ENCODE data around the gene FAM162A.
A peak's percentile ranks its signal among the peaks of the same experiment; 100 is the strongest.
"Not testable (repeated sequence)": the region's sequence is repeated elsewhere in the genome, so short reads cannot be mapped to it uniquely, and the experiment has no call there.

The FAM162A gene

GRCh38 chr3:122383771-122384697 is at the start of gene FAM162A:
TSS of gene FAM162A (plus strand) at chr3:122384182. CDS start at chr3:122384266, 84 bp downstream.
- peak; percentile 93 for DNase-seq (ENCODE audit: low spot score)

- DNase-seq (ENCODE audit: low spot score) = no peak
Observed at GRCh38 chr3:122342803-122343202, 41.2 kb upstream of the FAM162A start.

DNA sequence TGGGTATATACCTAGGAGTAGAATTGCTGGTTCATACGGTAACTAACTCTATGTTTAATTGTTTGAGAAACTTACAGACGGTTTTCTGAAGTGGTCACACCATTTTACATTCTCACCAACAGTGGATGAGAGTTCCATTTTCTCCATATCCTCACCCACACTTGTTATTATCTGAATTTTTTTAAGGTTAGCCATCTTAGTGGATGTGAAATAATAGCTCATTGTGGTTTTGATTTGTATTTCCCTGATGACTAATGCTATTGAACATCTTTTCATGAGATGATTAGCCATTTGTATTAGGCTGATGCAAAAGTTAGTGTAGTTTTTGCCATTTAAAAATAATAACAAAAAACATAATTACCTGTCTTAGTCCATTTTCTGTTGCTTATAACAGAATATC is 40.3 kb upstream of the FAM162A start:
- DNase-seq (ENCODE audit: low spot score) = no peak

DNA sequence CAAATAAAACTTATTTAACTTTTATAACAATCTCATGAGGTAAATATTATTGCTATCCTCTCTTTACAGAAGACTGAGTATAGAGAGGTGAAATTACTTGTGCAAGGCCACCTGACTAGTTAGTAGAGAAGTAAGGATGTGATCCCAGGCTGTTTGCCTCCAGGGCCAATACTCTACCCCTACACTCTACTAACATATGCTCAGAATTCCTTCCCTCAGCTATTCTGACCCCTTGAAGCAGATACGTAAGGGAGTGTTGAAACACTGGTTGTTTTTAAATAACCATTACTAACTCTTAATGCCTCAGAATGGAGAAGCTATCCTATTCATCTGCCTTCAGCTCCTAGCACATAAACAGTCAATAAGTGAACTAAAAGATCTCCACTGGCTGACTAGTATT is 34.8 kb upstream of the FAM162A start:
- no peak for DNase-seq (ENCODE audit: low spot score)

DNA sequence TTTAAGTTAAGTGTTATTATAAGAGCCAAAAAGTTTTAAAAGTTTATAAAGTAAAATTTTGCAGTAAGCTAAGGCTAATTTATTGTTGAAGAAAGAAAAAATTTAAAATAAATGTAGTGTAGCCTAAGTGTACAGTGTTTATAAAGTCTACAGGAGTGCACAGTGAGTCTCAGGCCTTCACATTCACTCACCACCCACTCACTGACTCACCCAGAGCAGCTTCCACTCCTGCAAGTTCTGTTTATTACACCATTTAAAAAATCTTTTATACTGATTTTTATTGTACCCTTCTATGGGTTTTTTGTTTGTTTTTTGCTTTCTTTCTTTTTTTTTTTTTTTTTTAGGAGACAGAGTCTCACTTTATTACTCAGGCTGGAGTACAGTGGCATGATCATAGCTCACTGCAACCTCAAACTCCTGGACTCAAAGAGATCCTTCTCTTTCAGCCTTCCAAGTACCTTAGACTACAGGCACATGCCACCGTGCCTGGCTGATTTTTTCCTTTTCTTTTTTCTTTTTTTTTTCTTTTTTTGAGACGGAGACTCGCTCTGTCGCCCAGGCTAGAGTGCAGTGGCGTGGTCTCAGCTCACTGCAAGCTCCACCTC is 33.1 kb upstream of the FAM162A start:
- no peak for DNase-seq (ENCODE audit: low spot score)

GRCh38 chr3:122351612-122352011 is 32.4 kb upstream of the FAM162A start:
- no peak for DNase-seq (ENCODE audit: low spot score)

GRCh38 chr3:122353215-122353614 is 30.8 kb upstream of the FAM162A start:
- no peak for DNase-seq (ENCODE audit: low spot score)

DNA sequence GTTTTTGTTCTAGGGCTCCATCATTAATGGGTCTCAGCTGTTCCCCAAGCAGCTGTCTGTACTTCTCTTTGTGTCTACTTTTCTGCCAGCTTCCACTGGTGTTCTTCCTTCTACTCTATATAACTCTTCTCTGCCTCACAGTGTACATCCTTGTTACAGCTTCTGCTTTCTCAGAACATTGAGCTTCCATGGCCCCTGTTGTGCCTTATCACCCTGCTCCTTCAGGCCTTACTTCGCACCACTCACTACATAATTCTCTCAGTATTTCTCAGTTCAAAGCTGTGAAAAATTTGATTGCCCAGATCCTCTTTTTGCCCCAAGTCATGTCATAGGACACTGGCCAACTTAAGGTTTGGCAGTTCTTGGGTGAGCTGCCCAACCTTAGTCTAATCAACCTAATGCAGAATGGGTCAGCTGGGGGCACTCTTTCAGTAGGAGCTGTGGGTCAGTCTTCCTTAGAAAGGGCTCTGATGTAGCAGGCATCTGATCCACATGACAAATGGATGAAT is 30.0 kb upstream of the FAM162A start:
- DNase-seq (ENCODE audit: low spot score) = no peak

DNA sequence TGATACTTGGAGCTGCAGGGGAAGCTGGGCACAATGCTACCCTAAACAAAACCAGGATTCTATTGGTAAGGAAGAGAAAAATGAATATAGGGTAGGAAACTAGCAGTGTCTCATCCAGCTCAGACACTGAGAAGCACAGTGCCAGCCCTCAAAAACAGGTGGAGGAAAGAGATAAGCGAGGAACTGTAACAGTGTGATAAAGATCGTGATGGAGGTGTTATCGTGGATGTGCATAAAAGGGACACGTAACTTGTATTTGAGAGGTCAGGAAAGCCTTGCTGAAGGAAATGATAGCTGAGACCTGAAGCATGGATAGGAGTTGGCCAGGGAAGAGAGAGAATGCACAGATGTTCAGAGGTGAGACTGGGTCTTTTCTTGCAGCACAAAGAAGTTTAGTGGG is 28.4 kb upstream of the FAM162A start:
- DNase-seq (ENCODE audit: low spot score) = no peak

DNA sequence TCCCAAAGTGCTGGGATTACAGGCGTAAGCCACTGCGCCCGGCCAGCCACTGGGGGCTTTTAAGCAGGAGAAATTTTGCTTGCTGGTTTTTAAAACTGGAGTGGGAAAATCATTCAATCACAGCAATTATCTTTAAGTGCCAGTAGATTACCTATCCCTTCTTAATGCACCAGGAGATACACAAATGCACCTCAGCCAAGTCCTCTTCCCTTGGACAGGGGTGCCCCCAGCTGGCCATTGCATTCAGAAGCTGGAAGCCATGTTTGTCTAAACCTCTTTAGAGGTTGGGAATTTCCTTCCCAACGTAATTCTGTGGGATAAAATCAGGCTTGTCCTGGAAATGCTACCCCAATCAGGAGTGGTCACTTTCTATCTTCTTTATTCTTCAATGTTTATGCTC is 27.6 kb upstream of the FAM162A start:
- peak; percentile 18 for DNase-seq (ENCODE audit: low spot score)

- DNase-seq (ENCODE audit: low spot score) = no peak
Observed at GRCh38 chr3:122357828-122358702, 25.9 kb upstream of the FAM162A start.

GRCh38 chr3:122358703-122359032 is 25.3 kb upstream of the FAM162A start:
- no peak for DNase-seq (ENCODE audit: low spot score)

GRCh38 chr3:122362026-122362425 is 22.0 kb upstream of the FAM162A start:
- DNase-seq (ENCODE audit: low spot score) = no peak

DNA sequence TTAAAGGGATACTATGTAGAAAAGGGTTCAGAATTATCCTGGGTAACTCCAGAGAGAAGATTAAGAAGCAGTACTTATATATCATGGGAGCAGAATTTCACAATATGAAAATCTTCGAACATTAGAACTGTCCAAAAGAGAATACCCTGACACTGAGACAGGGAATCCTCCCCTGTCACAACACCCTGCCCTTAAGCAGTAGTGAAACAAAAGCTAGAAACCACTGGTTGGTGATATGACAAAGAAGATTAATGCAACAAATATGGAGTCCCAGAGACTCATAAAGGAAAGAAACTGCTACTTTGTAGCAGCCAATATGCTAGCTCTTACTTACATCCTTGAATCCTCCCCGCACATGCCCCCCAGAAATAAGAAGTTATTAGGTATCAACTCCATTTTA is 19.5 kb upstream of the FAM162A start:
- DNase-seq (ENCODE audit: low spot score) = no peak

DNA sequence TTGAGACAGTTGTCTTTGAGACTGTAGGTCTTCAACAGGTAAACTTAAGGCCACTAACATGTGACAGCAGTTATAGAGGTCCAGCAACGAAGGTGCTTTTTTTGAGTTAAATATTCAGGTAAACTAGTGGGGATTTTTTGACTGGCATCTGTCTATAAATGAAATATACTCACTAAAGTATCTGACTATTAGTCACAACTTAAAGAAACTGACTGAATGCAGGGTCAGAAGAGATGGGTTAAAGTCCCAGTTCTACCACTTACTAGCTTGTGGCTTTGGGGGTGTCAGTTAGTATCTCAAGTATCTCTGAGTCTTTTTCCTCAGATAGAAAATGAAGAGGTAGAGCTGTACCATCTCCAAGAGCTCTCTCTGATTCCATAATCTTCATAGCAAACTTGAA is 18.9 kb upstream of the FAM162A start:
- DNase-seq (ENCODE audit: low spot score) = no peak

- DNase-seq (ENCODE audit: low spot score) = not testable (repeated sequence)
Observed at GRCh38 chr3:122365582-122366378, 18.2 kb upstream of the FAM162A start.

GRCh38 chr3:122366379-122366749 is 17.6 kb upstream of the FAM162A start:
- DNase-seq (ENCODE audit: low spot score) = no peak

DNA sequence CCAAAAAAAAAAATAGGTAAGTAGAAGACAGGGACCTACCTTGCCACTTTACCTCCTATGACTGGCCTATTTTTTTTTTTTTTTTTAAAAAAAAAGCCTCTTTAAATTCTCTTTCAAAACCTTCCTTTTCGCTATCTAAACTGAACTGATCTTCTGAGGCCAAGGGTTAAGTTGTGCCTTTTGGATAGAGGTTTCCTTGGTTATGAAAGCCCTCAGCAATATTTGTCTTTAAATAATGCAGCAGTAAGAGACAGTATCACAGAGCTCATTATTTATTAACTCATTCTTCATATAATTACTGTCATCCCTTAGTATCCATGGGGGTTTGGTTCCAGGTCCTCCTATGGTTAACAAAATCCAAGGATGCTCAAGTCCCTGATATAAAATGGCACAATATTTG is 9.9 kb upstream of the FAM162A start:
- DNase-seq (ENCODE audit: low spot score) = no peak

DNA sequence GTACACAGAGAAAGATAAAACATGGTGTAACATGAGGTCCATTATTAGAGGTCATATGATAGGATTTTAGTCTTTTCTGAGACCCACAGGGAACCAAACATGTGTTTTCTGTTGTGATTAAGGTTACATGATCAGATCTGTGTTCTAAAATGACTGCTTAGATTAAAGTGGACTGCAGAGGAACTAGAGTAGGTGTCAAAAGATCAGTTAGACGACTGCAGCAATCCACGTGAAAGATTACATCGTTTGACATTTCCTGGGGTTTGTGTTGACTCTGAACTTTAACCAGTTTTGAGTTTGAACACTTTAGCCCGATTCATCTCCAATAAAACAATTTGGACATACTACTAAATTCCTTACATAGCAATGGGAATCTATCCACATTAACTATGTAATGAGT is 6.0 kb upstream of the FAM162A start:
- DNase-seq (ENCODE audit: low spot score) = no peak

DNA sequence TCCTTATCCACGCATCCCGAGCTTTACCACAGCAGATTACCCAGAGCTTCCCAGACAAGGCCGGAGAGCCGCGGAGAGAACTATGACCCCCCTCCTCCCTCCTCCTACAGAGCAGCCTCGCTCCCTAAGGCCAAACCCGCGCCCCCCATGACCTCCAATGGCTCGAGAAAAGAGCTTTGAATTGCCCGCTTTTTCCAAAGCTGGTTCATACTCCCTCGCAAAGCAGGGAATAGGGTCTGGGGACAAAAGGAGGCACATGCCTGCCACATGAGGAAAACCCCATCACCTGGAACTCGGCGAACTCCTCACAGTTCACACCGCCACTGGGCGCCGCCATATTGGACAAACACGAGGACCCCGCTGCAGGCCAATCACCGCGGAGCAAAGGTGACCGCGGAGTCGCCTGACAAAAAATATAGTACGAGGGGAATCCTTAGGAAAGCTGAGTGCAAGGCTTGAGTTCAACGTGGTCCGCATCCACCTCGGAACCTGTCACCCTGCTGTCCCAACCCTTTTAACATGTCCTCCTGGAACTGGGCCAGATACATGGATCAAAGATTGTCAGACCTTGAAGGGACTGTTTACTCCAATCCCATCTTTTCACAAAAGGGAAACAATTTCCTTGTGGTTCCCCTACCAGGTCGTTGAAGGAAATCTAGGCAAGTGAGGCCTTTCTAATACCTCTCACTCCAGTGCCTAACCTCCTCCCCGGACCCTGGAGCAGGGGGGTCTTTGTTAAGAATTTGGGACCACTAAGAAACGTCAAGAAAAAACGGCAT is 905 bp upstream of the FAM162A start, which contains the start of gene MIX23:
MIX23 (minus strand) TSS at position 344 of the 779 bp plus-strand sequence; CDS start at position 337, 7 bp downstream.
- peak; percentile 87 for DNase-seq (ENCODE audit: low spot score)

GRCh38 chr3:122387709-122388108 is 3.7 kb downstream of the FAM162A start:
- DNase-seq (ENCODE audit: low spot score) = no peak
